ENCODE data around the gene COL23A1. TPM values are rescaled to one million over a fixed set of nuclear protein-coding genes. Genes with fewer than 3 reads are reported as not detected.

The COL23A1 gene
- polyA plus RNA-seq, 3 donors = 0.11 to 0.21 TPM; not detected in 1

DNA sequence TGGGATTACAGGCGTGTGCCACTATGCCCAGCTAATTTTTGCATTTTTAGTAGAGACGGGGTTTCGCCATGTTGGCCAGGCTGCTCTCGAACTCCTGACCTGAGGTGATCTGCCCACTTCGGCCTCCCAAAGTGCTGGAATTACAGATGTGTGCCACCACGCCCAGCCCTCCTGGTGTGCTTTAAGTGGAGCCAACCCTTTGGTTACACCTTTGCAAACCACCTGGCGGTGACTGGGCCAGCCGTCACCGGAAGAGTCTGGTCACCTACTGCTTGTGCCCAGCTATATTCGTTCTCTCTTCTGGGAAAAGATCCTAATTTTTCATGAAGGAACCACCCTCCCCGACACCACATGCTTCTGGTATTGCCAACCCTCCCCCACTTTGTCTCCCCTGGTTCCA is 35.9 kb downstream of the COL23A1 start:
- Histone ChIP-seq H3K9ac (ENCODE audit: insufficient read depth, low read length, poor library complexity, severe bottlenecking) (no peak overlapping the region), H2AFZ (ENCODE audit: insufficient read depth, low read depth, low read length, poor library complexity, severe bottlenecking) (no peak overlapping the region), H3K4me2 (replicated peaks; ENCODE audit: extremely low read depth, low read length, poor library complexity, severe bottlenecking) (no peak overlapping the region), H4K20me1 (ENCODE audit: insufficient read depth, low read length) (no peaks in the 10 kb centered on the region), H3K79me2 (ENCODE audit: insufficient read depth, low read length) (no peaks in the 10 kb centered on the region), H3K4me1 (ENCODE audit: control insufficient read depth in 1 of 2, insufficient read depth in 2 of 2, low read length in 2 of 2) (no peaks in the 10 kb centered on the region), H3K27ac (ENCODE audit: low read depth in 1 of 2, low read length in 2 of 2) (no peak overlapping the region), H3K36me3 (replicated peaks in 1 of 2; ENCODE audit: control insufficient read depth in 1 of 2, insufficient read depth in 2 of 2, low read length in 2 of 2) (no peaks in the 10 kb centered on the region), H3K4me3 (replicated peaks in 1 of 3; ENCODE audit: low read depth in 2 of 3, low read length in 3 of 3) (no peak overlapping the region), H3K27me3 (ENCODE audit: control insufficient read depth in 2 of 2, insufficient read depth in 2 of 2, low read length in 2 of 2) (no peaks in the 10 kb centered on the region), H3K9me3 (replicated peaks in 1 of 2; ENCODE audit: control insufficient read depth in 1 of 2, insufficient read depth in 1 of 2, low read length in 2 of 2) (no peaks in the 10 kb centered on the region)
- TF ChIP-seq, protein P1, sequence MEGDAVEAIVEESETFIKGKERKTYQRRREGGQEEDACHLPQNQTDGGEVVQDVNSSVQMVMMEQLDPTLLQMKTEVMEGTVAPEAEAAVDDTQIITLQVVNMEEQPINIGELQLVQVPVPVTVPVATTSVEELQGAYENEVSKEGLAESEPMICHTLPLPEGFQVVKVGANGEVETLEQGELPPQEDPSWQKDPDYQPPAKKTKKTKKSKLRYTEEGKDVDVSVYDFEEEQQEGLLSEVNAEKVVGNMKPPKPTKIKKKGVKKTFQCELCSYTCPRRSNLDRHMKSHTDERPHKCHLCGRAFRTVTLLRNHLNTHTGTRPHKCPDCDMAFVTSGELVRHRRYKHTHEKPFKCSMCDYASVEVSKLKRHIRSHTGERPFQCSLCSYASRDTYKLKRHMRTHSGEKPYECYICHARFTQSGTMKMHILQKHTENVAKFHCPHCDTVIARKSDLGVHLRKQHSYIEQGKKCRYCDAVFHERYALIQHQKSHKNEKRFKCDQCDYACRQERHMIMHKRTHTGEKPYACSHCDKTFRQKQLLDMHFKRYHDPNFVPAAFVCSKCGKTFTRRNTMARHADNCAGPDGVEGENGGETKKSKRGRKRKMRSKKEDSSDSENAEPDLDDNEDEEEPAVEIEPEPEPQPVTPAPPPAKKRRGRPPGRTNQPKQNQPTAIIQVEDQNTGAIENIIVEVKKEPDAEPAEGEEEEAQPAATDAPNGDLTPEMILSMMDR (IDR thresholded peaks at IDR 0.05) = no peak
- H3K4me3 Mint-ChIP-seq = peak overlapping the region in 1 of 2 donors; percentile 39
- no peaks in the 10 kb centered on the region for H3K36me3 Mint-ChIP-seq
- DNase-seq = no peak
- H3K9me3 Mint-ChIP-seq = peaks cover 0 to 2% (median 0%) of the 10 kb centered on the region in 7 donors
- peaks cover 0 to 4% (median 3%) of the 10 kb centered on the region in 3 donors for H3K27me3 Mint-ChIP-seq (ENCODE audit: low read depth in 3 of 3)
- no peak overlapping the region for H3K27ac Mint-ChIP-seq
- H3K4me1 Mint-ChIP-seq = no peaks in the 10 kb centered on the region
- intact Hi-C loops (cut with micrococcal nuclease) = no loop called here
- 98% methylated on average over 11 of the region's 11 CpGs for WGBS (ENCODE audit: insufficient coverage)

DNA sequence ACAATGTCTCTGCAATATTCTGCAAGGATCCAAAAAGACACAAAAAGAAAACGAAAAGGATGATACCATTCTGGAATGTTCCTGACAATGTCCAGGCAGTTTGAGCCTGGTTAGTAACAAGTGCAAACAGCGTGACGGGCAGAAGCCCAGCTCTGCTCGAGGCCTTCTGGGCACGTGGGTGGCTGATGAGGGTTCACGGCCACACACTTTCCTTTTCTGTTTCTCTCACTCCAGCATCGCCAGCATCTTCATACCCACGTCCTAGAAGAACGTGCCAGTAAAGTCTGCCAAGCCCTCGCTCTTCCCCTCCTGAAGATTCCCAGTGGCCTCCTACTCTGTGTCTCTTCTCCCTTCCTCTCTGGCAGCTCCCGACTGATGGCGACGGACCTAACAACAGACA is 36.7 kb downstream of the COL23A1 start:
- peaks cover 0 to 3% (median 2%) of the 10 kb centered on the region in 3 donors for H3K27me3 Mint-ChIP-seq (ENCODE audit: low read depth in 3 of 3)
- no peaks in the 10 kb centered on the region for H4K20me1 ChIP-seq (ENCODE audit: insufficient read depth, low read length)
- H3K79me2 ChIP-seq (ENCODE audit: insufficient read depth, low read length) = no peaks in the 10 kb centered on the region
- no peak overlapping the region for H2AFZ ChIP-seq (ENCODE audit: insufficient read depth, low read depth, low read length, poor library complexity, severe bottlenecking)
- no peak overlapping the region for H3K27ac ChIP-seq (ENCODE audit: low read depth in 1 of 2, low read length in 2 of 2)
- no peaks in the 10 kb centered on the region for H3K36me3 ChIP-seq (replicated peaks in 1 of 2; ENCODE audit: control insufficient read depth in 1 of 2, insufficient read depth in 2 of 2, low read length in 2 of 2)
- no peaks in the 10 kb centered on the region for H3K4me1 ChIP-seq (ENCODE audit: control insufficient read depth in 1 of 2, insufficient read depth in 2 of 2, low read length in 2 of 2)
- TF ChIP-seq, protein P1 (IDR thresholded peaks at IDR 0.05) = no peak
- no peaks in the 10 kb centered on the region for H3K27me3 ChIP-seq (ENCODE audit: control insufficient read depth in 2 of 2, insufficient read depth in 2 of 2, low read length in 2 of 2)
- intact Hi-C loops (cut with micrococcal nuclease) = no loop called here
- H3K9me3 ChIP-seq (replicated peaks in 1 of 2; ENCODE audit: control insufficient read depth in 1 of 2, insufficient read depth in 1 of 2, low read length in 2 of 2) = no peaks in the 10 kb centered on the region
- no peak overlapping the region for H3K4me2 ChIP-seq (replicated peaks; ENCODE audit: extremely low read depth, low read length, poor library complexity, severe bottlenecking)
- 85% methylated on average over 13 of the region's 13 CpGs for WGBS (ENCODE audit: insufficient coverage)
- H3K27ac Mint-ChIP-seq = peak overlapping the region in 1 of 7 donors; percentile 4
- no peak overlapping the region for H3K4me3 ChIP-seq (replicated peaks in 1 of 3; ENCODE audit: low read depth in 2 of 3, low read length in 3 of 3)
- H3K9ac ChIP-seq (ENCODE audit: insufficient read depth, low read length, poor library complexity, severe bottlenecking) = no peak overlapping the region
- H3K9me3 Mint-ChIP-seq = no peaks in the 10 kb centered on the region
- no peaks in the 10 kb centered on the region for H3K36me3 Mint-ChIP-seq
- DNase-seq = no peak
- no peaks in the 10 kb centered on the region for H3K4me1 Mint-ChIP-seq
- H3K4me3 Mint-ChIP-seq = no peak overlapping the region
